Caco-2 (cell line): Measurements from ENCODE around the gene ANKRD53. TPM values are rescaled to one million over a fixed set of nuclear protein-coding genes. Genes with fewer than 3 reads are reported as not detected.

Experiments
- BruUV-seq: library from RNA; stranded (reverse); fragments of 400-500 nt; replicated peaks from 2 replicates; lab custom pipeline; 2021; lab: Mats Ljungman, UMichigan
- CTCF ChIA-PET: fragments of 300-600 bp; sonication (Branson Sonifier 250); formaldehyde crosslinking; loops from one replicate; lab custom pipeline; 2022; ENCODE audit warnings: antibody characterized with exemption; lab: Charles Lee
- POLR2A ChIA-PET: fragments of 300-600 bp; sonication (Branson Sonifier 250); formaldehyde crosslinking; loops from one replicate; lab custom pipeline; 2022; ENCODE audit warnings: antibody characterized with exemption; lab: Charles Lee
- DNase-seq, 2 experiments: peaks; one replicate each; pipeline versions ENCODE4 v3.0.0 to v3.0.0-alpha.2; 2020 to 2022
- H3K27me3 ChIP-seq: replicated peaks from 2 replicates; pipeline ENCODE4 v1.6.0; 2011; ENCODE audit warnings: low read length; ENCODE audit not compliant: control insufficient read depth, insufficient read depth
- H3K36me3 ChIP-seq: 2 replicates; pipeline ENCODE4 v1.5.1; 2011; ENCODE audit warnings: low read length; ENCODE audit not compliant: control insufficient read depth, insufficient read depth
- H3K4me1 ChIP-seq: fragments of 250-450 bp; sonication (Bioruptor Pico); 2 replicates; pipeline ENCODE4 v1.5.1; 2020; ENCODE audit warnings: mild to moderate bottlenecking
- H3K4me3 ChIP-seq: 2 replicates; pipeline ENCODE4 v1.5.1; 2011; ENCODE audit warnings: low read depth, mild to moderate bottlenecking, control low read depth, low read length
- H3K9me3 ChIP-seq: fragments of 250-450 bp; sonication (Bioruptor Pico); 2 replicates; pipeline ENCODE4 v1.5.1; 2020; ENCODE audit warnings: mild to moderate bottlenecking, moderate library complexity
- H3K27ac Mint-ChIP-seq: one replicate; pipeline ENCODE4 v1.8.0; 2022; ENCODE audit warnings: mixed read lengths; ENCODE audit not compliant: unreplicated experiment
- H3K27me3 Mint-ChIP-seq: one replicate; pipeline ENCODE4 v1.8.0; 2022; ENCODE audit warnings: mixed read lengths; ENCODE audit not compliant: insufficient read depth, unreplicated experiment
- H3K36me3 Mint-ChIP-seq: one replicate; pipeline ENCODE4 v1.8.0; 2022; ENCODE audit warnings: mild to moderate bottlenecking, mixed read lengths; ENCODE audit not compliant: insufficient read depth, unreplicated experiment
- H3K4me1 Mint-ChIP-seq: one replicate; pipeline ENCODE4 v1.8.0; 2022; ENCODE audit warnings: low read depth, mixed read lengths; ENCODE audit not compliant: unreplicated experiment
- H3K4me3 Mint-ChIP-seq: one replicate; pipeline ENCODE4 v1.8.0; 2022; ENCODE audit warnings: mild to moderate bottlenecking, moderate library complexity, mixed read lengths; ENCODE audit not compliant: unreplicated experiment
- H3K9me3 Mint-ChIP-seq: one replicate; pipeline ENCODE4 v1.8.0; 2022; ENCODE audit warnings: mixed read lengths; ENCODE audit not compliant: unreplicated experiment
- intact Hi-C: fragments of 100-400 bp; cut with micrococcal nuclease; formaldehyde crosslinking; loops from one replicate; pipeline ENCODE4 v1.10.0; 2022; ENCODE audit not compliant: unreplicated experiment
- total RNA-seq: library from RNA; stranded (reverse); gene quantifications from 2 replicates; pipeline ENCODE4 v1.2.3, GENCODE V29; 2022
- TF ChIP-seq, protein P1 (sequence below), 2 experiments: fragments of 200-600 bp in 1 of 2; IDR thresholded peaks; 1 replicate in 1 of 2; 2 replicates in 1 of 2; pipeline versions ENCODE4 v1.5.1 to v1.8.0; 2011 to 2022; ENCODE audit warnings: antibody characterized with exemption in 1 of 2, control low read depth in 1 of 2, inconsistent platforms in 1 of 2, low read depth in 1 of 2, low read length in 1 of 2, mild to moderate bottlenecking in 1 of 2, moderate library complexity in 1 of 2; ENCODE audit not compliant: insufficient read depth in 1 of 2, severe bottlenecking in 1 of 2, unreplicated experiment in 1 of 2

The ANKRD53 gene
- total RNA-seq, 1 experiment from 2014 or later: 0.16 TPM

DNA sequence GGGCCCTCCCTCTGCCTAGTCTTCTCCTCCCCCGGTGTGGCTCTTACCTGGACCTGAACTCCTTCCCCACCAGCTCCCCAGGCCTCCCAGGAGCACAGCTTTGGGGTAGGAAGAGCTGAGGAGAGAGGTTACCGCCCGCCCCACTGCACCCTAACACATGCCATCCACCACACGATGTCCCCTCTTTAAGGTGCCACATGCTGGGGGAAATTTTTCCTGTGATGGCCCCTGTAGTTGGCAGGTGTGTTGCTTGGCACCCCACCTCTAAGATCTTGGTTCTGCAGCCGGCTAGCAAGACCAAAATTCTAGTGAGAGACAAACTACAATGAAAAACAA lies 23.1 kb downstream of the ANKRD53 start:
- Histone ChIP-seq H3K9me3 (no peaks in the 10 kb centered on the region), H3K36me3 (no peaks in the 10 kb centered on the region), H3K27me3 (no peaks in the 10 kb centered on the region), H3K4me3 (no peak overlapping the region), H3K4me1 (peaks cover 18% of the 10 kb centered on the region)
- intact Hi-C loops: no loop called here
- DNase-seq: peak in 1 of 2 experiments; percentile 6
- H3K4me3 Mint-ChIP-seq: no peak overlapping the region
- H3K36me3 Mint-ChIP-seq: no peaks in the 10 kb centered on the region
- POLR2A ChIA-PET: interaction anchor here (0.5 to 0.7 kb wide), 2 partner anchors 67 to 1087 kb away, joined by 3 to 6 read pairs; partner anchors contain the start of gene NAGK
- BruUV-seq: no TSS peak
- TF ChIP-seq, protein P1, sequence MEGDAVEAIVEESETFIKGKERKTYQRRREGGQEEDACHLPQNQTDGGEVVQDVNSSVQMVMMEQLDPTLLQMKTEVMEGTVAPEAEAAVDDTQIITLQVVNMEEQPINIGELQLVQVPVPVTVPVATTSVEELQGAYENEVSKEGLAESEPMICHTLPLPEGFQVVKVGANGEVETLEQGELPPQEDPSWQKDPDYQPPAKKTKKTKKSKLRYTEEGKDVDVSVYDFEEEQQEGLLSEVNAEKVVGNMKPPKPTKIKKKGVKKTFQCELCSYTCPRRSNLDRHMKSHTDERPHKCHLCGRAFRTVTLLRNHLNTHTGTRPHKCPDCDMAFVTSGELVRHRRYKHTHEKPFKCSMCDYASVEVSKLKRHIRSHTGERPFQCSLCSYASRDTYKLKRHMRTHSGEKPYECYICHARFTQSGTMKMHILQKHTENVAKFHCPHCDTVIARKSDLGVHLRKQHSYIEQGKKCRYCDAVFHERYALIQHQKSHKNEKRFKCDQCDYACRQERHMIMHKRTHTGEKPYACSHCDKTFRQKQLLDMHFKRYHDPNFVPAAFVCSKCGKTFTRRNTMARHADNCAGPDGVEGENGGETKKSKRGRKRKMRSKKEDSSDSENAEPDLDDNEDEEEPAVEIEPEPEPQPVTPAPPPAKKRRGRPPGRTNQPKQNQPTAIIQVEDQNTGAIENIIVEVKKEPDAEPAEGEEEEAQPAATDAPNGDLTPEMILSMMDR (IDR thresholded peaks at IDR 0.05; ENCODE audit: insufficient read depth in 1 of 2, low read depth in 1 of 2, low read length in 1 of 2, severe bottlenecking in 1 of 2, unreplicated experiment in 1 of 2): no peak
- CTCF ChIA-PET: interaction anchor here (0.6 to 1.2 kb wide), 10 partner anchors 22 to 330 kb away, joined by 3 to 5 read pairs (median 3); partner anchors contain the start of genes NAGK and ZNF638
- H3K27ac Mint-ChIP-seq: no peak overlapping the region
- no peaks in the 10 kb centered on the region for H3K27me3 Mint-ChIP-seq
- peaks cover 5% of the 10 kb centered on the region for H3K4me1 Mint-ChIP-seq
- H3K9me3 Mint-ChIP-seq: no peaks in the 10 kb centered on the region

DNA sequence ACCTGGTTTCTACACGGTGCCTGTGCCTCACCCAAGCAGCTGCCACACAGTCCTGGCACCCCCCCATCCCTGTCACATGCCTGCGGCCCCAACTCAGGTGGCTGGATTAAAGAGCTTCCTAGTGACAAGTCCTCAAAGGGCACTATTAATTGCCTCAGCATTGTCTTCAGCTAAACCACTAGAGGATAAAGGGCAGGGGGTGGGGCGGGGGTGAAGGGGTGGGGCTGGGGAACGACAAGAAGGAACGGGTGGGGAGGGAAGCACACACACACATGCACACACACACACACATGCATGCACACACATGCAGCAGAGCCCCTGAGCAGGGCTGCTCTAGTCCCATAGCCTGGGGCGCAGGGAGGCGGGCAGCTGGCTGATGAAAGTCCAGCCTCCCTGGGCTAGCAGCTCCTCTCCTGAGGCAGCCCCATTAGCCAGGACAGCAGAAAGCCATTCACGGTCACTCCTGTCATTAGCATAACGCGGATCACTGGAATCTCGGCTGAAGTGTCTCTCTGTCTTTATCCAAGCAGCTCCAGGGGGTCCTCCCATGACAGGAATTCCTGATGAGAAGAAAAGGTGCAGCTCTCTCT lies 23.6 kb downstream of the ANKRD53 start:
- Mint-ChIP-seq H3K4me1 (peaks cover 5% of the 10 kb centered on the region), H3K36me3 (no peaks in the 10 kb centered on the region), H3K4me3 (no peak overlapping the region), H3K9me3 (no peaks in the 10 kb centered on the region), H3K27me3 (no peaks in the 10 kb centered on the region), H3K27ac (no peak overlapping the region)
- POLR2A ChIA-PET: interaction anchor here (0.7 kb wide), 1 partner anchor 67 kb away, joined by 3 read pairs; the partner anchor contains the start of gene NAGK
- no TSS peak for BruUV-seq
- Histone ChIP-seq H3K36me3 (no peaks in the 10 kb centered on the region), H3K4me3 (0 out of 2 replicates have a peak overlapping the region, but pooled peaks have one; percentile 16), H3K9me3 (no peaks in the 10 kb centered on the region), H3K4me1 (peaks cover 18% of the 10 kb centered on the region), H3K27me3 (no peaks in the 10 kb centered on the region)
- CTCF ChIA-PET: interaction anchor here (0.6 to 1.2 kb wide), 4 partner anchors 22 to 100 kb away, joined by 3 to 4 read pairs (median 3); no protein-coding TSS in a partner anchor
- TF ChIP-seq, protein P1 (IDR thresholded peaks at IDR 0.05; ENCODE audit: insufficient read depth in 1 of 2, low read depth in 1 of 2, low read length in 1 of 2, severe bottlenecking in 1 of 2, unreplicated experiment in 1 of 2): no peak
- intact Hi-C loops: no loop called here
- DNase-seq: peak; percentile 51 to 72

DNA sequence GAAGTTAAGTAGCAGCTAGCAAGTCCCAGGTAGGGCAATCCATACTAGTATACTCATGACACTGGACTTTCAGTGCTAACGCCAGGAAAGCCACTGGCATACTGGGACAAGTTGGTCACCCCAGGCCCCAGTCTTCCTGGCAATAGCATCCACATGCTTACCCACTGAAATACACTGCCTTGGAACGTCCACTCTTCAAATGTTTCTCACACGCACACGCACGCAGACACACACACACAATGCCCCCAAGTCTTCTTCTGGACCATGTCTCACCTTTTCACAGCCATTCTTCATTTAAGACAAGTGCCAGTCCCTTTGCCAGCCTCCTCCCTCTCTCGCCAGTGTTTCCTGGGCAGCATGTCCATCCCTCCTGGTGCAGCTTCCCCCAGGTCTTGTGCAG lies 25.0 kb downstream of the ANKRD53 start:
- no peaks in the 10 kb centered on the region for H3K36me3 ChIP-seq
- no peak overlapping the region for H3K4me3 ChIP-seq
- Mint-ChIP-seq H3K4me3 (no peak overlapping the region), H3K27ac (no peak overlapping the region), H3K27me3 (no peaks in the 10 kb centered on the region), H3K9me3 (no peaks in the 10 kb centered on the region), H3K4me1 (peaks cover 12% of the 10 kb centered on the region), H3K36me3 (no peaks in the 10 kb centered on the region)
- H3K9me3 ChIP-seq: no peaks in the 10 kb centered on the region
- intact Hi-C loops: no loop called here
- DNase-seq: no peak
- TF ChIP-seq, protein P1 (IDR thresholded peaks at IDR 0.05; ENCODE audit: insufficient read depth in 1 of 2, low read depth in 1 of 2, low read length in 1 of 2, severe bottlenecking in 1 of 2, unreplicated experiment in 1 of 2): no peak
- ChIA-PET CTCF (no interaction called here), POLR2A (no interaction called here)
- no TSS peak for BruUV-seq
- H3K27me3 ChIP-seq: no peaks in the 10 kb centered on the region
- peaks cover 28% of the 10 kb centered on the region for H3K4me1 ChIP-seq
